ENCODE measurements around the gene ZFPM1. TPM values are rescaled to one million over a fixed set of nuclear protein-coding genes. Genes with fewer than 3 reads are reported as not detected.

Gene ZFPM1
- total RNA-seq, 1 donor from 2014 or later, result 35.0 TPM

- CTCF ChIA-PET, result interaction anchor here (1.4 kb wide), 2 partner anchors 9 to 24 kb away, joined by 3 read pairs; no protein-coding TSS in a partner anchor
- no peak for TF ChIP-seq CTCF (IDR thresholded peaks at IDR 0.05)
- Mint-ChIP-seq H3K27ac (no peak overlapping the region), H3K9me3 (no peaks in the 10 kb centered on the region), H3K36me3 (ENCODE audit: low read depth) (peaks cover 5% of the 10 kb centered on the region), H3K4me1 (peaks cover 60% of the 10 kb centered on the region), H3K4me3 (no peak overlapping the region), H3K27me3 (no peaks in the 10 kb centered on the region)
- intact Hi-C loops (cut with micrococcal nuclease), result loop anchor here (1.0 to 2.0 kb wide), 5 partner anchors 14 to 83 kb away; no protein-coding TSS in a partner anchor
- POLR2A ChIA-PET, result interaction anchor here (0.7 to 3.1 kb wide), 5 partner anchors 9 to 668 kb away, joined by 4 to 29 read pairs (median 8); partner anchors contain the start of gene ZFPM1
- DNase-seq, result no peak
- peak; percentile 5 for ATAC-seq (ENCODE audit: low read depth)
Measured at GRCh38 chr16:88478889-88479792, 26.1 kb downstream of the ZFPM1 start.

GRCh38 chr16:88479793-88480760, 27.0 kb downstream of the ZFPM1 start:
- H3K9me3 Mint-ChIP-seq, result no peaks in the 10 kb centered on the region
- intact Hi-C loops (cut with micrococcal nuclease), result loop anchor here (1.0 to 5.0 kb wide), 5 partner anchors 15 to 82 kb away; no protein-coding TSS in a partner anchor
- no peak for TF ChIP-seq CTCF (IDR thresholded peaks at IDR 0.05)
- H3K4me1 Mint-ChIP-seq, result peaks cover 61% of the 10 kb centered on the region
- peaks cover 5% of the 10 kb centered on the region for H3K36me3 Mint-ChIP-seq (ENCODE audit: low read depth)
- ChIA-PET POLR2A (interaction anchor here (0.6 to 3.1 kb wide), 9 partner anchors 8 to 669 kb away, joined by 3 to 29 read pairs (median 6); partner anchors contain the start of genes ZC3H18 and ZFPM1), CTCF (interaction anchor here (1.4 kb wide), 2 partner anchors 8 to 25 kb away, joined by 3 read pairs; no protein-coding TSS in a partner anchor)
- DNase-seq (peak; percentile 58), ATAC-seq (ENCODE audit: low read depth) (peak; percentile 75)
- peak overlapping the region; percentile 80 for H3K27ac Mint-ChIP-seq
- H3K27me3 Mint-ChIP-seq, result no peaks in the 10 kb centered on the region
- H3K4me3 Mint-ChIP-seq, result peak overlapping the region; percentile 68

DNA sequence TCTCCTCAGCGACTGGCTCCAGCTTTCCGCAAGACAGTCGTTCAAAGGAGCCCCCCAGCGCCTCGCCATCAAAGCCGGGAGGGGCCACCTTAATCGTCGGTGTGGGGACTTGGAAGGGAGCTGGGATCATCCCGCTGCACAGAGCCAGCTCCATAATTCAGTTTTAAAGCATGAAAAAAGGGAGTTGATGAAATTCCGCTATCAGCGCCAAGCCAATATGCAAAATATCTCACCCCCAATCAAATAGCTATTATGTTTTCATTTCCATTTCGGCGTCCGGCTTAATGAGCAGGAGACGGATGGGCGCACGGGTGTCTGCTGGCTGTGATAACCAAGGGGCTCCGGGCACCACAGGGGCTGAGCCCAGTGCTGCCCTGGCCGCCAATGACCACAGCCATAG, 27.7 kb downstream of the ZFPM1 start:
- no peak overlapping the region for H3K27ac Mint-ChIP-seq
- H3K36me3 Mint-ChIP-seq (ENCODE audit: low read depth), result peaks cover 5% of the 10 kb centered on the region
- TF ChIP-seq CTCF (IDR thresholded peaks at IDR 0.05), result no peak
- peaks cover 61% of the 10 kb centered on the region for H3K4me1 Mint-ChIP-seq
- CTCF ChIA-PET, result no interaction called here
- intact Hi-C loops (cut with micrococcal nuclease), result loop anchor here (5.0 kb wide), 1 partner anchor 36 kb away; no protein-coding TSS in a partner anchor
- POLR2A ChIA-PET, result interaction anchor here (0.6 to 3.1 kb wide), 6 partner anchors 14 to 265 kb away, joined by 3 to 29 read pairs (median 5); partner anchors contain the start of genes ZC3H18 and ZFPM1
- no peak overlapping the region for H3K4me3 Mint-ChIP-seq
- DNase-seq (no peak), ATAC-seq (ENCODE audit: low read depth) (no peak)
- no peaks in the 10 kb centered on the region for H3K27me3 Mint-ChIP-seq
- no peaks in the 10 kb centered on the region for H3K9me3 Mint-ChIP-seq

DNA sequence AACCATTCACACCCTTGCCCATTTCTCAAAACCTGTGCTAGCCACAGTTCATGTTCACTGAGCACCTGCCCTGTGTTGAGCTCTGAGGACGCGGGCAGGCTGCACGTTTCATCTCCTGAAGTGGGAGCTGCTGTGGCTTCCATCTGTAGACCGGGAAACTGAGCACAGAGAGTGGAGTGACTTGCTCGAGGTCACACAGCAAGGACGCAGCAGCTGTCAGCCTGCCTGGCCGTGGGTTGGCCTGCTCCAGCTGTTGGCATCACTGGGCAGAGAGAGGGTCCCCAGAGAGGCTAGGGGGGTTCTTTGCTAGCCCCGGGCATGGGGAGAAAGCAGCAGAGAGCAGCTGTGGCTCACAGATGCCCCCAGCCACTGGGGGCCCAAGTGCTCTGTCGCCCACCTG, 28.8 kb downstream of the ZFPM1 start:
- TF ChIP-seq CTCF (IDR thresholded peaks at IDR 0.05), result no peak
- intact Hi-C loops (cut with micrococcal nuclease), result loop anchor here (5.0 kb wide), 1 partner anchor 35 kb away; no protein-coding TSS in a partner anchor
- peaks cover 9% of the 10 kb centered on the region for H3K36me3 Mint-ChIP-seq (ENCODE audit: low read depth)
- H3K4me1 Mint-ChIP-seq, result peaks cover 58% of the 10 kb centered on the region
- ChIA-PET CTCF (no interaction called here), POLR2A (interaction anchor here (1.3 kb wide), 1 partner anchor 25 kb away, joined by 3 read pairs; no protein-coding TSS in a partner anchor)
- H3K27ac Mint-ChIP-seq, result no peak overlapping the region
- no peaks in the 10 kb centered on the region for H3K27me3 Mint-ChIP-seq
- no peaks in the 10 kb centered on the region for H3K9me3 Mint-ChIP-seq
- no peak for ATAC-seq (ENCODE audit: low read depth)
- no peak overlapping the region for H3K4me3 Mint-ChIP-seq
- DNase-seq, result no peak
